ENCODE results near the gene MYL6B. TPM values are rescaled to one million over a fixed set of nuclear protein-coding genes. Genes with fewer than 3 reads are reported as not detected.
A peak's percentile ranks its signal among the peaks of the same experiment; 100 is the strongest.

The MYL6B gene
- total and polyA plus RNA-seq, 2 of the 4 experiments (the other 2 are of a cell fraction) = 78.3 to 112 TPM

DNA sequence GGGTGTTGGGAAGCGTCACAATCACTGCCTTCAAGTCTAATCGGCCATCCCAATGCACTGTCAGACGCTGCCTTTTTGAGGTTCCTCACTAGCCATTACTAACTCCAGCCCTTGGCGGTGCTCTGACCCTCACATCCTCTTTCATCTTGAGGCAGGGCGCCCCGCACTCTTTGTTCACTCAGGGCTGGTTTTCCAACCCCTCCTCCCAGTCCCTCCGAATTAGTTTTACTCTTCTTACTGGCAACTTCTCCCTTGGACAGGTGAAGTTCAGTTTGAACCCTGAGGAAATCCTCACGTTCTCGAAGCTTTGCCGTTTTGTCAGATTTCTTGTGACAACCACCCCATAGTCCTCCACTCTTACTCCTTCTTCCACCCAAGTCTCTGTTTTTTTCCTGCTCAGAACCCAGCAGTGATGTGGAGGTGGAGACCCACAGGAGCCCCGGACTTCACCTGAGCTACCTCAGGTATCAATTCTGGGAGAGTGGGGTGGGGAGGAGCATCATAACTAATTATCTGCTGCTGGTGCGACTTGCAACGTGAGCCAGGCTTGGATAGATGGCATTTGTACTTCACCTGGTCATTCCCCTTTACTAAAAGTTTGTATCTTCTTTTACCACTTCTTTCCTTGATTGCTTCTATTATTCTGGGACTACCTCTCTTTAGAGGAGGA is 33.6 kb upstream of the MYL6B start:
- ChIA-PET CTCF (interaction anchor here (0.7 to 3.9 kb wide), 4 partner anchors 9 to 72 kb away, joined by 3 to 27 read pairs (median 4); partner anchors contain the start of genes ESYT1 and SMARCC2), POLR2A (ENCODE audit: unreplicated experiment) (interaction anchor here (0.5 to 1.5 kb wide), 7 partner anchors 9 to 1201 kb away, joined by 3 to 8 read pairs (median 3); partner anchors contain the start of genes ESYT1 and SMARCC2)
- WGBS, 2 experiments (ENCODE audit: extremely low coverage in 2 of 2, insufficient read length in 1 of 2) = 5% methylated on average over 6 of the region's 13 CpGs; no CpG with 5 or more reads in 1 of the 2 experiments
- peak overlapping the region; percentile 20 for H3K14ac ChIP-seq (replicated peaks; ENCODE audit: low read depth, low read length)
- peak overlapping the region; percentile 45 for H4K5ac ChIP-seq (ENCODE audit: low read depth, low read length)
- peak overlapping the region; percentile 77 for H3K23ac ChIP-seq (ENCODE audit: low read depth, low read length)
- peak overlapping the region; percentile 78 for H2AK9ac ChIP-seq (replicated peaks; ENCODE audit: low read depth, low read length, poor library complexity)
- peaks cover 16% of the 10 kb centered on the region for H3K36me3 ChIP-seq (ENCODE audit: control insufficient read depth, insufficient read depth, low read length)
- no peaks in the 10 kb centered on the region for H3K9me1 ChIP-seq (ENCODE audit: insufficient read depth, low read length)
- H3K79me1 ChIP-seq (ENCODE audit: low read depth in 1 of 2, low read length in 2 of 2) = peaks cover 9 to 58% of the 10 kb centered on the region in 2 experiments; a peak in 3 of 4 replicates
- ATAC-seq (ENCODE audit: low read depth) (peak; percentile 0; the same call in 1 of the 2 replicates), DNase-seq (no peak)
- peak overlapping the region; percentile 65 for H3K4ac ChIP-seq (ENCODE audit: low read depth, low read length)
- peaks cover 7% of the 10 kb centered on the region for H4K20me1 ChIP-seq (ENCODE audit: insufficient read depth, low read length)
- H2BK20ac ChIP-seq (ENCODE audit: low read depth, low read length) = no peak overlapping the region
- peak overlapping the region; percentile 26; the same call in 1 of the 2 replicates for H4K91ac ChIP-seq (ENCODE audit: insufficient read depth, low read depth, low read length)
- peaks cover 7% of the 10 kb centered on the region for H3K4me1 ChIP-seq (ENCODE audit: control insufficient read depth, insufficient read depth, low read length)
- no peaks in the 10 kb centered on the region for H3K9me3 ChIP-seq (ENCODE audit: control insufficient read depth, insufficient read depth, low read length)
- H3K27ac ChIP-seq (ENCODE audit: insufficient read depth, low read length) = peak overlapping the region; percentile 50
- H3K27me3 ChIP-seq (ENCODE audit: control insufficient read depth, insufficient read depth, low read length) = no peaks in the 10 kb centered on the region
- intact Hi-C loops (cut with micrococcal nuclease) (loop anchor here (1.0 to 2.0 kb wide), 6 partner anchors 40 to 140 kb away; partner anchors contain the start of genes ANKRD52, MYL6, NABP2 and SMARCC2), dilution Hi-C loops (cut with HindIII; ENCODE audit: low sequenced_read_pairs, unreplicated experiment) (no loop called here), in situ Hi-C loops (cut with MboI; ENCODE audit: low sequenced_read_pairs) (no loop called here)
- H3K4me3 ChIP-seq (ENCODE audit: insufficient read depth, low read depth, low read length) = peak overlapping the region; percentile 56
- no peak overlapping the region for H2BK15ac ChIP-seq (ENCODE audit: low read depth, low read length)
- peak overlapping the region; percentile 99 for H3K4me2 ChIP-seq (ENCODE audit: low read depth, low read length)
- peak overlapping the region; percentile 85 for H2AFZ ChIP-seq (replicated peaks; ENCODE audit: low read length, poor library complexity)
- H2BK5ac ChIP-seq (ENCODE audit: low read depth, low read length, poor library complexity, severe bottlenecking) = peak overlapping the region; percentile 58
- H3K56ac ChIP-seq (ENCODE audit: extremely low read depth, insufficient read depth, low read length) = peak overlapping the region; percentile 13; the same call in 1 of the 2 replicates
- peak overlapping the region; percentile 76 for H2AK5ac ChIP-seq (ENCODE audit: low read depth, low read length)
- BruUV-seq (replicated peaks) = no TSS peak
- H3K18ac ChIP-seq (ENCODE audit: low read depth, low read length) = 0 out of 2 replicates have a peak overlapping the region, but pooled peaks have one; percentile 14
- H2BK120ac ChIP-seq (ENCODE audit: low read depth, low read length) = 0 out of 2 replicates have a peak overlapping the region, but pooled peaks have one; percentile 3
- H4K8ac ChIP-seq (ENCODE audit: low read depth in 2 of 2, low read length in 2 of 2) = peak overlapping the region; percentile 12 to 85
- H3K9ac ChIP-seq (ENCODE audit: low read depth, low read length) = peak overlapping the region; percentile 59
- TF ChIP-seq RFX5 (IDR thresholded peaks at IDR 0.05; ENCODE audit: low read depth, low read length) (no peak), MXI1 (IDR thresholded peaks at IDR 0.05; ENCODE audit: borderline replicate concordance, low read depth, low read length) (no peak), MAZ (IDR thresholded peaks at IDR 0.05; ENCODE audit: borderline replicate concordance, low read depth, low read length) (no peak), MAFK (IDR thresholded peaks at IDR 0.05; ENCODE audit: low read depth, low read length) (no peak), SMC3 (IDR thresholded peaks at IDR 0.05; ENCODE audit: low read depth, low read length) (no peak), CHD1 (IDR thresholded peaks at IDR 0.05; ENCODE audit: low read depth, low read length) (no peak), RCOR1 (IDR thresholded peaks at IDR 0.05; ENCODE audit: insufficient replicate concordance, low read length) (no peak), NFE2L2 (IDR thresholded peaks at IDR 0.05; ENCODE audit: low read depth, low read length) (no peak), RAD21 (IDR thresholded peaks at IDR 0.05; ENCODE audit: low read length) (no peak), BHLHE40 (IDR thresholded peaks at IDR 0.05; ENCODE audit: low read depth, low read length) (no peak), FOS (IDR thresholded peaks at IDR 0.05; ENCODE audit: low read depth, low read length) (no peak)
- TF ChIP-seq, protein P1, sequence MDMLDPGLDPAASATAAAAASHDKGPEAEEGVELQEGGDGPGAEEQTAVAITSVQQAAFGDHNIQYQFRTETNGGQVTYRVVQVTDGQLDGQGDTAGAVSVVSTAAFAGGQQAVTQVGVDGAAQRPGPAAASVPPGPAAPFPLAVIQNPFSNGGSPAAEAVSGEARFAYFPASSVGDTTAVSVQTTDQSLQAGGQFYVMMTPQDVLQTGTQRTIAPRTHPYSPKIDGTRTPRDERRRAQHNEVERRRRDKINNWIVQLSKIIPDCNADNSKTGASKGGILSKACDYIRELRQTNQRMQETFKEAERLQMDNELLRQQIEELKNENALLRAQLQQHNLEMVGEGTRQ (IDR thresholded peaks at IDR 0.05; ENCODE audit: low read depth, low read length) = no peak
- TF ChIP-seq, protein P2, sequence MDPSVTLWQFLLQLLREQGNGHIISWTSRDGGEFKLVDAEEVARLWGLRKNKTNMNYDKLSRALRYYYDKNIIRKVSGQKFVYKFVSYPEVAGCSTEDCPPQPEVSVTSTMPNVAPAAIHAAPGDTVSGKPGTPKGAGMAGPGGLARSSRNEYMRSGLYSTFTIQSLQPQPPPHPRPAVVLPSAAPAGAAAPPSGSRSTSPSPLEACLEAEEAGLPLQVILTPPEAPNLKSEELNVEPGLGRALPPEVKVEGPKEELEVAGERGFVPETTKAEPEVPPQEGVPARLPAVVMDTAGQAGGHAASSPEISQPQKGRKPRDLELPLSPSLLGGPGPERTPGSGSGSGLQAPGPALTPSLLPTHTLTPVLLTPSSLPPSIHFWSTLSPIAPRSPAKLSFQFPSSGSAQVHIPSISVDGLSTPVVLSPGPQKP (IDR thresholded peaks at IDR 0.05; ENCODE audit: borderline replicate concordance, low read depth, low read length) = no peak

All from IMR-90 (cell line).